Measurements from ENCODE around the gene PCBD2. TPM values are rescaled to one million over a fixed set of nuclear protein-coding genes. Genes with fewer than 3 reads are reported as not detected.
"Not testable (repeated sequence)": the region's sequence is repeated elsewhere in the genome, so short reads cannot be mapped to it uniquely, and the experiment has no call there.

Gene PCBD2
- total RNA-seq (10 to 100 TPM; 13.1 to 15.6 TPM), polyA plus RNA-seq (10 to 100 TPM; 11.5 to 11.6 TPM)

- Histone ChIP-seq H3K4me3 (ENCODE audit: low read length in 2 of 2) (peak within 1 kb of the TSS; percentile 59 to 84), H3K27me3 (ENCODE audit: insufficient read depth, low read length) (no peaks in the 10 kb centered on the region), H3K27ac (ENCODE audit: low read depth, low read length) (peak within 1 kb of the TSS; percentile 85), H3K4me1 (ENCODE audit: insufficient read depth, low read length) (no peaks in the 10 kb centered on the region), H3K36me3 (ENCODE audit: insufficient read depth, low read length) (peaks cover 3% of the 10 kb centered on the region), H3K9me3 (ENCODE audit: control insufficient read depth in 1 of 2, low read length in 2 of 2) (no peaks in the 10 kb centered on the region)
- Mint-ChIP-seq H3K4me3 (peak within 1 kb of the TSS; percentile 94 to 100 (median 97)), H3K27me3 (no peaks in the 10 kb centered on the region), H3K9me3 (no peaks in the 10 kb centered on the region), H3K4me1 (peaks cover 4 to 9% (median 5%) of the 10 kb centered on the region in 4 donors), H3K36me3 (peaks cover 5 to 17% of the 10 kb centered on the region in 2 donors), H3K27ac (peak within 1 kb of the TSS; percentile 97 to 99 (median 99))
- intact Hi-C loops (cut with micrococcal nuclease), result loop anchor here (1.0 to 10.0 kb wide), 10 partner anchors 30 to 900 kb away; partner anchors contain the start of genes C5orf24, CAMLG, DDX46 and PPP2CA
- ChIA-PET CTCF (ENCODE audit: partially characterized antibody) (interaction anchor here (0.7 to 3.8 kb wide), 24 partner anchors 9 to 317 kb away, joined by 3 to 48 read pairs (median 5); partner anchors contain the start of genes C5orf24, CAMLG, DDX46 and TXNDC15), POLR2A (ENCODE audit: partially characterized antibody) (interaction anchor here (0.6 to 4.4 kb wide), 38 partner anchors 9 to 899 kb away, joined by 3 to 73 read pairs (median 4); partner anchors contain the start of genes C5orf24, CAMLG, CDKN2AIPNL and DDX46)
- peak; percentile 90 to 92 (median 91) for DNase-seq
Measured at GRCh38 chr5:134904610-134905245, at the start of gene PCBD2. TSS of gene PCBD2 (plus strand) at chr5:134905131. CDS start at chr5:134905140, 9 bp downstream.

GRCh38 chr5:134856465-134856864, 48.5 kb upstream of the PCBD2 start:
- CTCF ChIA-PET (ENCODE audit: partially characterized antibody); intact Hi-C loops (cut with micrococcal nuclease); H3K27me3 ChIP-seq (ENCODE audit: insufficient read depth, low read length): not testable (repeated sequence)

DNA sequence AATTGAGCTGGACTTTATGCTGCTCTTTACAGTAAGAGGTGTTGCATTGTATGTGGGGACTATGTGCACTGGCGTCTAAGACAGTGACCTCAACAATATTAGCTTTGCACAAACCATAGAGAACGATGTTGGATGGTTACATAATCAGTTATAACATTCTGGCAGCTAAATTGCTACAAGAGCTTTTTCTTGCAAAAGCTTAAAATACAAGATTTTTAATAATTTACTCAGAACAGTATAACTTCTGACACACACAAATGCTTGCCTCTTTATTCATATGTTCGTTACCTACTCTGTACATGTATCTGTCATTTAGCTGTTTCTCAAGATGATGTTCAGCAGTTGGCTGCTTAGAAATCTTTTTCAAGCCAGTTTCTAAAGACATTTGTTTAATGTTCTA, 47.5 kb upstream of the PCBD2 start:
- ChIA-PET CTCF (ENCODE audit: partially characterized antibody) (no interaction called here), POLR2A (ENCODE audit: partially characterized antibody) (interaction anchor here (1.2 kb wide), 1 partner anchor 12 kb away, joined by 5 read pairs; the partner anchor contains the start of gene C5orf24)
- peaks cover 18 to 44% of the 10 kb centered on the region in 2 donors for H3K36me3 Mint-ChIP-seq
- no peak for DNase-seq
- Histone ChIP-seq H3K27me3 (ENCODE audit: insufficient read depth, low read length) (no peaks in the 10 kb centered on the region), H3K4me3 (ENCODE audit: low read length in 2 of 2) (no peak overlapping the region), H3K9me3 (ENCODE audit: control insufficient read depth in 1 of 2, low read length in 2 of 2) (no peaks in the 10 kb centered on the region), H3K4me1 (ENCODE audit: insufficient read depth, low read length) (no peaks in the 10 kb centered on the region), H3K27ac (ENCODE audit: low read depth, low read length) (no peak overlapping the region), H3K36me3 (ENCODE audit: insufficient read depth, low read length) (peaks cover 29% of the 10 kb centered on the region)
- H3K27ac Mint-ChIP-seq, result no peak overlapping the region
- intact Hi-C loops (cut with micrococcal nuclease), result no loop called here
- H3K4me1 Mint-ChIP-seq, result peaks cover 8 to 19% (median 12%) of the 10 kb centered on the region in 4 donors
- no peaks in the 10 kb centered on the region for H3K9me3 Mint-ChIP-seq
- H3K27me3 Mint-ChIP-seq, result no peaks in the 10 kb centered on the region
- H3K4me3 Mint-ChIP-seq, result no peak overlapping the region

More at GRCh38 chr5:134856465-134856864, 48.5 kb upstream of the PCBD2 start:
- H3K9me3 Mint-ChIP-seq; H3K27me3 Mint-ChIP-seq; H3K4me1 ChIP-seq (ENCODE audit: insufficient read depth, low read length); H3K27ac ChIP-seq (ENCODE audit: low read depth, low read length); H3K9me3 ChIP-seq (ENCODE audit: control insufficient read depth in 1 of 2, low read length in 2 of 2); H3K4me3 Mint-ChIP-seq; H3K27ac Mint-ChIP-seq; H3K4me3 ChIP-seq (ENCODE audit: low read length in 2 of 2); DNase-seq: not testable (repeated sequence)
- H3K36me3 ChIP-seq (ENCODE audit: insufficient read depth, low read length), result peaks cover 29% of the 10 kb centered on the region
- H3K4me1 Mint-ChIP-seq, result peaks cover 9 to 25% (median 16%) of the 10 kb centered on the region in 4 donors
- POLR2A ChIA-PET (ENCODE audit: partially characterized antibody), result interaction anchor here (1.7 kb wide), 1 partner anchor 18 kb away, joined by 5 read pairs; the partner anchor contains the start of gene TXNDC15
- peaks cover 18 to 47% of the 10 kb centered on the region in 2 donors for H3K36me3 Mint-ChIP-seq

DNA sequence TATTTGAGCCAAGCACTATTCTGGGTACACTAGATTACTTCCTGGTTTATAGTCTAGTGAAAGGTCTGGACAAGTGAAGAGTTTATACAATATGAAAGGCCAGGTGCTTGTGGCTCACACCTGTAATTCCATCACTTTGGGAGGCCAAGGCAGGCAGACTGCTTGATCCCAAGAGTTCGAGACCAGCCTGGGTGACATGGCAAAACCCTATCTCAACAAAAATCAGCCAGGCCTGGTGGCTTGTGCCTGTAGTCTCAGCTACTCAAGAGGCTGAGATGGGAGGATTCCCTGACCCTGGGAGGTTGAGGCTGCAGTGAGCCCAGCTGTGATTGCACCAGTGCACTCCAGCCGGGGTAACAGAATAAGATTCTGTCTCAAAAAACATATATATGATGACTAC, 40.2 kb upstream of the PCBD2 start:
- Mint-ChIP-seq H3K9me3 (no peaks in the 10 kb centered on the region), H3K27ac (no peak overlapping the region), H3K27me3 (no peaks in the 10 kb centered on the region), H3K4me1 (no peaks in the 10 kb centered on the region), H3K36me3 (peaks cover under 1 to 3% of the 10 kb centered on the region in 2 donors), H3K4me3 (no peak overlapping the region)
- H3K9me3 ChIP-seq (ENCODE audit: control insufficient read depth in 1 of 2, low read length in 2 of 2), result no peaks in the 10 kb centered on the region
- CTCF ChIA-PET (ENCODE audit: partially characterized antibody), result no interaction called here
- H3K4me1 ChIP-seq (ENCODE audit: insufficient read depth, low read length), result no peaks in the 10 kb centered on the region
- POLR2A ChIA-PET (ENCODE audit: partially characterized antibody), result interaction anchor here (1.2 kb wide), 1 partner anchor 19 kb away, joined by 3 read pairs; the partner anchor contains the start of gene C5orf24
- no peak for DNase-seq
- no peaks in the 10 kb centered on the region for H3K36me3 ChIP-seq (ENCODE audit: insufficient read depth, low read length)
- intact Hi-C loops (cut with micrococcal nuclease), result no loop called here
- H3K27ac ChIP-seq (ENCODE audit: low read depth, low read length), result no peak overlapping the region
- H3K27me3 ChIP-seq (ENCODE audit: insufficient read depth, low read length), result no peaks in the 10 kb centered on the region
- H3K4me3 ChIP-seq (ENCODE audit: low read length in 2 of 2), result no peak overlapping the region

- H3K36me3 ChIP-seq (ENCODE audit: insufficient read depth, low read length), result no peaks in the 10 kb centered on the region
- Mint-ChIP-seq H3K4me3 (peak overlapping the region; percentile 93 to 98 (median 94)), H3K4me1 (peaks cover 22 to 42% (median 34%) of the 10 kb centered on the region in 4 donors), H3K36me3 (peaks cover 0 to 11% of the 10 kb centered on the region in 2 donors), H3K27ac (peak overlapping the region; percentile 86 to 97 (median 96)), H3K27me3 (no peaks in the 10 kb centered on the region), H3K9me3 (no peaks in the 10 kb centered on the region)
- intact Hi-C loops (cut with micrococcal nuclease), result no loop called here
- H3K4me1 ChIP-seq (ENCODE audit: insufficient read depth, low read length), result peaks cover 33% of the 10 kb centered on the region
- H3K27ac ChIP-seq (ENCODE audit: low read depth, low read length), result peak overlapping the region; percentile 78
- peak overlapping the region; percentile 90 to 91 for H3K4me3 ChIP-seq (ENCODE audit: low read length in 2 of 2)
- ChIA-PET CTCF (ENCODE audit: partially characterized antibody) (interaction anchor here (0.7 to 3.4 kb wide), 4 partner anchors 15 to 31 kb away, joined by 3 to 17 read pairs (median 4); partner anchors contain the start of gene PCBD2), POLR2A (ENCODE audit: partially characterized antibody) (interaction anchor here (0.6 to 3.8 kb wide), 17 partner anchors 13 to 697 kb away, joined by 3 to 69 read pairs (median 5); partner anchors contain the start of genes C5orf24, CAMLG, CDKN2AIPNL and DDX46)
- no peaks in the 10 kb centered on the region for H3K9me3 ChIP-seq (ENCODE audit: control insufficient read depth in 1 of 2, low read length in 2 of 2)
- peak in 2 of 5 donors; percentile 9 to 39 for DNase-seq
- no peaks in the 10 kb centered on the region for H3K27me3 ChIP-seq (ENCODE audit: insufficient read depth, low read length)
Measured at GRCh38 chr5:134873494-134873893, 31.4 kb upstream of the PCBD2 start.

GRCh38 chr5:134873987-134874830, 30.7 kb upstream of the PCBD2 start, which contains the start of gene TXNDC15:
TSS of gene TXNDC15 (plus strand) at chr5:134874371. CDS start at chr5:134874428, 57 bp downstream.
- peak; percentile 79 to 84 (median 81) for DNase-seq
- H3K9me3 Mint-ChIP-seq, result no peaks in the 10 kb centered on the region
- peak within 1 kb of the TSS; percentile 86 to 97 (median 96) for H3K27ac Mint-ChIP-seq
- ChIA-PET CTCF (ENCODE audit: partially characterized antibody) (interaction anchor here (0.7 to 3.4 kb wide), 4 partner anchors 15 to 30 kb away, joined by 3 to 17 read pairs (median 4); partner anchors contain the start of gene PCBD2), POLR2A (ENCODE audit: partially characterized antibody) (interaction anchor here (0.6 to 3.8 kb wide), 17 partner anchors 11 to 649 kb away, joined by 3 to 69 read pairs (median 4); partner anchors contain the start of genes C5orf24, CAMLG, CDKN2AIPNL and DDX46)
- H3K4me1 ChIP-seq (ENCODE audit: insufficient read depth, low read length), result peaks cover 33% of the 10 kb centered on the region
- H3K9me3 ChIP-seq (ENCODE audit: control insufficient read depth in 1 of 2, low read length in 2 of 2), result no peaks in the 10 kb centered on the region
- peak within 1 kb of the TSS; percentile 93 to 98 (median 94) for H3K4me3 Mint-ChIP-seq
- H3K36me3 ChIP-seq (ENCODE audit: insufficient read depth, low read length), result no peaks in the 10 kb centered on the region
- intact Hi-C loops (cut with micrococcal nuclease), result loop anchor here (1.0 kb wide), 4 partner anchors 29 to 136 kb away; partner anchors contain the start of genes C5orf24, CAMLG, DDX46 and PCBD2
- H3K36me3 Mint-ChIP-seq, result peaks cover 0 to 13% of the 10 kb centered on the region in 2 donors
- H3K27me3 ChIP-seq (ENCODE audit: insufficient read depth, low read length), result no peaks in the 10 kb centered on the region
- peaks cover 26 to 49% (median 39%) of the 10 kb centered on the region in 4 donors for H3K4me1 Mint-ChIP-seq
- peak within 1 kb of the TSS; percentile 90 to 91 for H3K4me3 ChIP-seq (ENCODE audit: low read length in 2 of 2)
- peak within 1 kb of the TSS; percentile 78 for H3K27ac ChIP-seq (ENCODE audit: low read depth, low read length)
- H3K27me3 Mint-ChIP-seq, result no peaks in the 10 kb centered on the region
